ENCODE results near the gene SPAG5.
"Not testable (repeated sequence)": the region's sequence is repeated elsewhere in the genome, so short reads cannot be mapped to it uniquely, and the experiment has no call there.

Gene SPAG5

DNA sequence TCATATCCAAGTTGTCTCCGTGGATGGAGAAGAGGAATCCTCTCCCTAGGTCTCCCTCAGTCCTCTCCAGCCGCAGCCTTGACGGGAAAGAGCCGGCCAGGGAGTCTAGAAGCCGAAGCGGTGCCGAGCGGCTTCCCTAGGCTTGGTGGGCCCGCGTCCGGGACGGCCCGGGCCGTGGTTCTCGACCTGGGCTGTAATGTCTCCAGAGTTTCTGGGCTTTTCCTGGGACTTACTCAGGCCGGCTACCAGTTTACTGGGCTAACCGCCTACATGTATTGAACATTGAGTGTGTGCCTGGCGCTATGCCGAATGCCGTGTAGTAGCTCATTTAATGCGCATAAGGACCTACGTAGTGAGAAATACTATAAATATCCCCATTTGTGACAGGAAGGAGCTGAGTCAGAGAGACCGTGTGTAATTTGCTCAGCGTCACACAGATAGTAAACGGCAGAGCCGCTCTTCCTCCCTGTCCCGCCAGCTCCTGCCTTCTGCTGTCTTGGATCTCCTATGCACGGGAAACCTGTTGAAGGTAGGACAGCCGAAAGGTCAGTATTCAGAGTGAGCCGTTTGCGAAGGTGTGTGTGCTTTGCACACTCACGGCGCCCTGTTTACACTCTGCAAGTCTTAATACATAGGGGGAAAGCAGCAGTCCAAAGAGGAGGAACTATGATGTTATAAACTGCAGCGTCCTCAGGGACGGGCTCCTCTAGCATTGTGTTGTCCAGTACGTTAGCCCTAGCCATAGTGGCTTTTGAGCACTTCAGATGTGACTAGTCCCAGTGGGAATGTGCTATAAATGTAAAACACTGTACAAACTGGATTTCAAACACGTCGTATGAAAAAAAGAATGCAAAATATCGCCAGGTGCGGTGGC, 723 bp upstream of the SPAG5 start:
- peak; percentile 85 for DNase-seq

DNA sequence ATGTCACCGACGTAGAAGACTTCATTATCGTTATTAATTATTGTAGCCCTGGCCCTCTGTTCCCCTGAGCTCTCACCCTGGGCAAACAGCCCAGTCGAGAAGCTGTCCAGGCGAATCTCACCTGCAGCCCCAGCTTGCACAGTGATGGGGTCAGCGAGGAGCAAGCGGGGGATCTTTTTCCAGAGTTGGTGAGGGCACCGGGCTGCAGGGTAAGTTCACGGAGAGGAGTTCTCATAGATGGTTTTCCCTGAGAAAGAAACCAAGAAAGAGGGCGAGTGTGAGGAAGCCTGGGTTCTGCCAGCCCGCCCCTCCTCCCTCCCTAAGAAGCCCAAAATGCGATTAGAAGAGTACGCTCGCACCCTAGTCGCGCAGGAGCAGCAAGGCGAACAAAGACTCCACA, 436 bp downstream of the SPAG5 start:
- DNase-seq: no peak

- DNase-seq: no peak
Measured at GRCh38 chr17:28597606-28598383, 1.0 kb downstream of the SPAG5 start.

- no peak for DNase-seq
Measured at GRCh38 chr17:28592260-28592659, 6.6 kb downstream of the SPAG5 start.

DNA sequence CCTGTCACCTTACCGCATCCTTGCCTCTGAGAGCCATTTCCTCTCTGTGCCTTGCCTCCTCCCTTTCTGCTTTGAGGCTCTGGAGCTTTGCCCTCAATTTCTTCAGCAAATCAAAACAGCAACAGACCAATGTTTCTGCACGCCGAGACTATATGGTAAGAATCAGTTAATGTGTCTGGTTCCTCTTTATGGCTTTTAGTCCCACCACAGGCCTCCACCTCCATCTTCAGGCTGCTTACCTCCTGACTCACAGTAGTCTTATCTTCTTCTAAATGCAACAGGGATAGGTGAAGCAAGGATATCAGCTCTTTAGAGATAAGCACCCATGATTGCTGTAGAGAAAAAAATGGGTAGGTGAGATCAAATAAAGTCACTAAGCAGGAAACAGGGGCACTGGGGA, 13.0 kb downstream of the SPAG5 start:
- no peak for DNase-seq

GRCh38 chr17:28584434-28584833, 14.4 kb downstream of the SPAG5 start:
- DNase-seq: no peak

GRCh38 chr17:28582513-28582912, 16.3 kb downstream of the SPAG5 start:
- DNase-seq: no peak

DNA sequence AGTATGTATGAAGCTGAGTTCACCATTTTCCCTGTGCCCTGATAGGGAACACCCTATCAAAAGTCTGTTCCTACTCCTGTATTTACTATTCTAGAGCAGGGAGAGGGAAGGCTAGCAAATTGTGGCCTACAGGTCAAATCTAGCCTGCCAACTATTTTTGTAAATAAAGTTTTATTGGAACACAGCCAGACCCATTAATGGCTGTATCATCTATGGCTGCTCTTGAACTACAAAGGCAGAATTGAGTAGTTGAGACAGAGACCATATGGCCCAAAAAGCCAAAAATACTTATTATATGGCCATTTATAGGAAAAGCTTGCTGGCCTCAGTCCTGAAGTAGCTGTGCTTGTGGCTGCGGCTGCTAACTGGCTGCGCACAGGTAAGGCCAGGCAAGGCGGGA, 17.9 kb downstream of the SPAG5 start:
- no peak for DNase-seq

DNA sequence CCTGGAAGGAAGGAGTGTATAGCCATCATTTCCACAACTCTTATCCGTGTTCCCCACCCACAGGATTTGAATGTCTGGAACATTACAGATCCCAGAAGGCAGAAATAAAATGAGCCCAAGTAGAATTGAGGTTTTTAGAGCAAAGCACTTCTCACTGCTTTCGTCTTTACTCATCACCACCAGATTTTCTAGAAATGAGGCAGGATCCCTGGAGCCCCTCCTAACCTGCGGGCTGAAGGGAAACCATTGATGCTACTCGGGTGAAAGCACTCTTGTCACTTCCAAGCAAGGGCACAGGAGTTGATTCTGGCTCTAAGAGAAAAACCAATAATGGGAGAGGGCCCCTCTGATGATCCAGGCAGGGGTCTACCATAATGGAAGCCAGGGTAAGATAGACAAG, 19.3 kb downstream of the SPAG5 start:
- no peak for DNase-seq

DNA sequence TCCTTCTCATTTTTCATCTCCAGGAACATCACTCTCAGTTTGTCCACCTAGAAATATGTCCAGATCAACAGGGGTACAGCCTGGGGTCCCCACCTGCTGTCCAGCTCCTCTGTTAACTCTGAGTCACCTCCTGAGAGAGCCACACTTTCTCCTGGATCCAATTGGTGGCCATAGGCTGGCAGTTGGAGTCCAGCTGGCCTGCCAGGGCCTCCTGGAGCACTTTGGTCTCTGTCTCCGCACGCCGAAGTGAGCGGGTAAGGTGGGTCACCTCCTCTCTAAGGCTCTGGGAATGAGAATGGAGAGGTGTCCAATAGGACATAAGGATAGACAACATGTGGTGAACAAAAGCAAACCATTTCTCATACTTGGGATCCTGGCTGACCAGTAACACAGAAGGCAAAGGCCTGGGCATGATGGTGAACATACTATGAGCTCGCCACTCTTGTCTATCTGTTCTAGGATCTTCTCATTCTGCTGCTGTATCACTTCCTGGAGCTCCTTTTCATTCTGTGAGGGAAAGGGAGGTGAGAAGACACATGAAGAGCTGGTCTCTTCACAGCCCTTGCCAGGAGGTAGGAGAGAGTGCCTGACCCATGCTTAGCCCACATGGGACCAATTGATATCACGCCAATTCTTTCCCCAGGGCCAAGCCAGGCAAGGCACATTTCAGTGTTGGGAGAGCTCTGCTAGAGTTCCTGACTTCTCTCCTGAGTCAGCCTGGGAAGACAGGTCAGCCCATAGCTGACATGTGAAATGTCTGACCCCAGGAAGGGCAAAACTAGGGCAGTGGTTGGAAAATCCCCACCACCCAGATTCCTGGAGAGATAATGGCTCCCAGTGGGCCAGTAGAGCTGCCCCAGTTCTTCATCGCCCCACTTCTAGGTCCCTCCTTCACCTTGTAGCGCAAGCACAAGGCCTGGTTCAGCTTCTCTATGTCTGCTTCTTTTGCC, 20.3 kb downstream of the SPAG5 start:
- DNase-seq: no peak

GRCh38 chr17:28577466-28577824, 21.4 kb downstream of the SPAG5 start:
- DNase-seq: no peak

DNA sequence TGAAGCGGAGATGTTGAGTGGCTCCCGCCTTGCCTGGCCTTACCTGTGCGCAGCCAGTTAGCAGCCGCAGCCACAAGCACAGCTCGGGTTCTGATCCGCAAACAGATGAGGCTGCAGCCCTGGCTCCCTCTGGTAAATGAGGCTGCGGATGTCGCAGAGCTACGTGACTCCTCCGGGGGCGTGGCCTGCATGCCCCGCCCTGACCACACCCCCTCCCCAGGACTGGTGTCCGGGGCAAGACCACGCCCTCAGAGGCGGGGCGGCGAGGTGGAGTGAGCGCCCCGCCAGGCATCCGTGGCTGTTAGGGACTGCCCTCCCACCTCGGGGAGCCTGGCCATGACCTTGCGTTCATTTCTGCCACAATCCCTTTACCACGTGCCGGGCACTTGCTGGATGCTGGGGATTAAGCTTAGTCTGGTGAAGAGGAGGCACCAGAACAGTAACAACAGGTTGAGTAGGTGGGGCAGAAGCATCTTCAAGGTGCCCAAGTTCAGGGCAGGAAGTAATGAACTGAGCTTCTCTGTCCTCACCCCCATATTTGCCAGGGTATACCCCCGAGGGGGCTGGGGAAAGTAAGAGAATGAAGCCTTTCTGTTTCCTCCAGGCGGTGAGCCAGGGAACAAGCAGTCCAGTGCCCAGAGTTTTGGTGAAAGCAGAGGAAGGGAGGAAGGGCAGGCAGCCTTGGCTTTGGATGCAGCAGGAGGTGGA, 21.9 kb downstream of the SPAG5 start, which contains the start of gene ALDOC:
TSS of gene ALDOC (minus strand) at position 138 of the 708 bp plus-strand sequence. CDS start 1,363 bp downstream, outside the sequence.
- peak; percentile 63 for DNase-seq

GRCh38 chr17:28576016-28576415, 22.8 kb downstream of the SPAG5 start:
- DNase-seq: not testable (repeated sequence)

GRCh38 chr17:28575126-28575795, 23.6 kb downstream of the SPAG5 start:
- DNase-seq: no peak

DNA sequence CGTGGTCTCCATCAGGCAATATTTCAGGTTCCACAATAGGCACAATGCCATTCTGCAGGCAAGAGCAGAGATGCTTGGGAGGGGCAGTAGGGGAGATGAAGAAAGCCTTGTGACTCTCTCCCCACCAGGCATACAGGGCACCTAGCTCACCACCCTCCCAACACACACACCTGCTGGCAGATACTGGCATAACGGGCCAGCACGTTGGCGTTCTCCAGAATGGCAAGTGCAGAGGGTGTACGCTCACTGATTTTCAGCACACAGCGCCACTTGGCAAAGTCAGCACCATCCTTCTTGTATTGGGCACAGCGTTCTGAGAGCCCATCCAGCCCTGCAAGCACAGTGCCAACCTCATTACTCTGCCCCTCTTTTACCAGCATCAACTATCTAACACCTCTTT, 24.3 kb downstream of the SPAG5 start:
- DNase-seq: no peak

GRCh38 chr17:28573966-28574480, 24.8 kb downstream of the SPAG5 start:
- no peak for DNase-seq

DNA sequence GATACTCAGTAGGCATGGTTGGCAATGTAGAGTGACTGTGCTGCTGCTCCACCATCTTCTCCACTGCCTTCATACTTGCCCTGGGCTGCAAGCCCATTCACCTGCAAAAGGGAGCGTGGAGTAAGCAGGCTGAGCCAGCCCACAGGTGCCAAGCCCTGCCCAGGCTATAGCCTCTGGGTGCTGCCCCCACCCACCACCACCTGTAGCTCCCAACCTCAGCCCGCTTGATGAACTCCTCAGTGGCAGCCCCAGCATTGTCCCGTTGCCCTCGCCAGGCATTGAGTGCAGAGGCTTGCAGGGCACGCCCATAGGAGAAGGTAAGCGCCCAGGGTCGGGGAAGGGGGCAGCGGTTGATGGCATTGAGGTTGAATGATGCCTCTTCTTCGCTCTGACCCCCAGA, 25.3 kb downstream of the SPAG5 start:
- DNase-seq: no peak

GRCh38 chr17:28573040-28573380, 25.8 kb downstream of the SPAG5 start:
- no peak for DNase-seq

- DNase-seq: no peak
Measured at GRCh38 chr17:28572259-28573039, 26.4 kb downstream of the SPAG5 start.

GRCh38 chr17:28571361-28572122, 27.3 kb downstream of the SPAG5 start, which contains the start of gene PIGS:
Gene PIGS, minus strand, starts transcription at chr17:28571524. Its CDS starts 28 bp downstream, at chr17:28571496.
- peak; percentile 93 for DNase-seq

Measured in NCI-H2171 treated with DMSO at 0.1 percent for 48 hours (cell line).